Trophoblast cell (in vitro differentiated cells and primary cell): ENCODE data around the gene GTPBP4.
A peak's percentile ranks its signal among the peaks of the same experiment; 100 is the strongest.

Experiments
- DNase-seq, 2 donors: peaks; one replicate each; pipeline ENCODE4 v3.0.0-alpha.2; 2016
- H2AFZ ChIP-seq: 2 replicates; pipeline ENCODE4 v1.6.1; 2013; ENCODE audit warnings: low read length, moderate library complexity, mild to moderate bottlenecking; ENCODE audit not compliant: insufficient read depth, poor library complexity
- H2AK5ac ChIP-seq: 2 replicates; pipeline ENCODE4 v1.6.1; 2013; ENCODE audit warnings: mild to moderate bottlenecking, low read length
- H2BK120ac ChIP-seq: 2 replicates; pipeline ENCODE4 v1.6.1; 2013; ENCODE audit warnings: low read length, mild to moderate bottlenecking, moderate library complexity; ENCODE audit not compliant: insufficient read depth, poor library complexity
- H2BK12ac ChIP-seq: 2 replicates; pipeline ENCODE4 v1.6.1; 2013; ENCODE audit warnings: mild to moderate bottlenecking, low read length, moderate library complexity
- H2BK5ac ChIP-seq: 2 replicates; pipeline ENCODE4 v1.6.1; 2013; ENCODE audit warnings: low read length, low read depth, moderate library complexity, mild to moderate bottlenecking; ENCODE audit not compliant: poor library complexity
- H3K14ac ChIP-seq: 2 replicates; pipeline ENCODE4 v1.6.1; 2013; ENCODE audit warnings: mild to moderate bottlenecking, low read length
- H3K18ac ChIP-seq: 2 replicates; pipeline ENCODE4 v1.6.1; 2013; ENCODE audit warnings: mild to moderate bottlenecking, low read length
- H3K23ac ChIP-seq: 2 replicates; pipeline ENCODE4 v1.6.1; 2013; ENCODE audit warnings: low read length
- H3K27ac ChIP-seq: 2 replicates; pipeline ENCODE4 v1.5.1; 2013; ENCODE audit warnings: low read depth, mild to moderate bottlenecking, inconsistent platforms, low read length, moderate library complexity
- H3K27me3 ChIP-seq: 2 replicates; pipeline ENCODE4 v1.6.1; 2013; ENCODE audit warnings: inconsistent platforms, mild to moderate bottlenecking, low read length, moderate library complexity; ENCODE audit not compliant: insufficient read depth
- H3K36me3 ChIP-seq, 2 experiments: 1 replicate in 1 of 2; 2 replicates in 1 of 2; pipeline ENCODE4 v1.6.1; 2013; ENCODE audit warnings: low read length in 2 of 2, mild to moderate bottlenecking in 2 of 2, moderate library complexity in 1 of 2; ENCODE audit not compliant: insufficient read depth in 2 of 2, control insufficient read depth in 1 of 2
- H3K4ac ChIP-seq: 2 replicates; pipeline ENCODE4 v1.6.1; 2013; ENCODE audit warnings: low read depth, mild to moderate bottlenecking, low read length, moderate library complexity
- H3K4me1 ChIP-seq, 2 experiments: 1 replicate in 1 of 2; 2 replicates in 1 of 2; pipeline ENCODE4 v1.6.1; 2013; ENCODE audit warnings: low read length in 2 of 2, mild to moderate bottlenecking in 2 of 2, moderate library complexity in 1 of 2; ENCODE audit not compliant: insufficient read depth in 2 of 2, control insufficient read depth in 1 of 2
- H3K4me2 ChIP-seq: 2 replicates; pipeline ENCODE4 v1.6.1; 2013; ENCODE audit warnings: inconsistent platforms, mild to moderate bottlenecking, low read length, moderate library complexity
- H3K4me3 ChIP-seq: 2 replicates; pipeline ENCODE4 v1.5.1; 2013; ENCODE audit warnings: mild to moderate bottlenecking, low read depth, low read length, inconsistent platforms
- H3K79me1 ChIP-seq: one replicate; pipeline ENCODE4 v1.6.1; 2013; ENCODE audit warnings: low read length
- H3K79me2 ChIP-seq: 2 replicates; pipeline ENCODE4 v1.6.1; 2013; ENCODE audit warnings: low read length, mild to moderate bottlenecking; ENCODE audit not compliant: control insufficient read depth, insufficient read depth, poor library complexity
- H3K9ac ChIP-seq: 2 replicates; pipeline ENCODE4 v1.6.1; 2013; ENCODE audit warnings: mild to moderate bottlenecking, low read length
- H3K9me3 ChIP-seq: 2 replicates; pipeline ENCODE4 v1.6.1; 2013; ENCODE audit warnings: low read depth, mild to moderate bottlenecking, control low read depth, inconsistent platforms, low read length; ENCODE audit not compliant: insufficient read depth
- H4K12ac ChIP-seq: 2 replicates; pipeline ENCODE4 v1.6.1; 2013; ENCODE audit warnings: low read depth, mild to moderate bottlenecking, low read length, moderate library complexity
- H4K8ac ChIP-seq: 2 replicates; pipeline ENCODE4 v1.6.1; 2013; ENCODE audit warnings: low read depth, mild to moderate bottlenecking, low read length, moderate library complexity
- H4K91ac ChIP-seq: one replicate; pipeline ENCODE4 v1.6.1; 2013; ENCODE audit warnings: low read depth, mild to moderate bottlenecking, low read length, moderate library complexity
- WGBS: extraction: QIAGEN DNeasy Blood & Tissue Kit; methylation state at CpG from one replicate; pipeline ENCODE4 v1.1.7; 2013; ENCODE audit warnings: missing lambda C conversion rate; ENCODE audit not compliant: insufficient read length, insufficient coverage; ENCODE audit errors: extremely low coverage; 5-methylcytosine and 5-hydroxymethylcytosine counted together

The GTPBP4 gene

GRCh38 chr10:974785-975074 is 13.5 kb upstream of the GTPBP4 start:
- no peak overlapping the region for H2BK120ac ChIP-seq
- H2BK12ac ChIP-seq = no peak overlapping the region
- no peak for DNase-seq
- H2AK5ac ChIP-seq = no peak overlapping the region
- H3K27me3 ChIP-seq = no peaks in the 10 kb centered on the region
- peaks cover 17% of the 10 kb centered on the region for H3K9me3 ChIP-seq
- no peak overlapping the region for H3K18ac ChIP-seq
- no peaks in the 10 kb centered on the region for H3K79me2 ChIP-seq
- no peak overlapping the region for H3K4ac ChIP-seq
- H3K4me2 ChIP-seq = no peak overlapping the region
- peaks cover 0 to 3% of the 10 kb centered on the region in 2 experiments for H3K36me3 ChIP-seq
- no CpG with 5 or more reads among the region's 5 CpGs for WGBS
- no peak overlapping the region for H3K23ac ChIP-seq
- H4K8ac ChIP-seq = no peak overlapping the region
- H2AFZ ChIP-seq = no peak overlapping the region
- H3K4me1 ChIP-seq = no peaks in the 10 kb centered on the region
- H3K9ac ChIP-seq = no peak overlapping the region
- no peak overlapping the region for H3K27ac ChIP-seq
- H3K14ac ChIP-seq = no peak overlapping the region
- no peak overlapping the region for H4K12ac ChIP-seq
- H3K4me3 ChIP-seq = no peak overlapping the region
- no peak overlapping the region for H2BK5ac ChIP-seq
- H4K91ac ChIP-seq = no peak overlapping the region
- no peaks in the 10 kb centered on the region for H3K79me1 ChIP-seq

GRCh38 chr10:976316-976715 is 11.9 kb upstream of the GTPBP4 start:
- Histone ChIP-seq H3K18ac (no peak overlapping the region), H3K4me3 (peak overlapping the region; percentile 37), H3K79me1 (no peaks in the 10 kb centered on the region), H3K27ac (no peak overlapping the region), H4K91ac (no peak overlapping the region), H4K12ac (no peak overlapping the region), H3K4me2 (no peak overlapping the region), H3K27me3 (no peaks in the 10 kb centered on the region), H3K23ac (no peak overlapping the region), H3K4me1 (no peaks in the 10 kb centered on the region), H3K36me3 (peaks cover 0 to 6% of the 10 kb centered on the region in 2 experiments), H3K4ac (no peak overlapping the region), H2BK12ac (no peak overlapping the region), H2AK5ac (no peak overlapping the region), H4K8ac (no peak overlapping the region), H3K14ac (no peak overlapping the region), H3K79me2 (no peaks in the 10 kb centered on the region), H3K9ac (no peak overlapping the region), H2BK5ac (no peak overlapping the region), H2BK120ac (no peak overlapping the region), H3K9me3 (peaks cover 23% of the 10 kb centered on the region), H2AFZ (no peak overlapping the region)
- no CpG with 5 or more reads among the region's 22 CpGs for WGBS
- DNase-seq = no peak

- Histone ChIP-seq H3K79me2 (no peaks in the 10 kb centered on the region), H3K4ac (no peak overlapping the region), H3K27me3 (no peaks in the 10 kb centered on the region), H3K14ac (no peak overlapping the region), H2BK12ac (no peak overlapping the region), H3K23ac (no peak overlapping the region), H4K12ac (no peak overlapping the region), H3K36me3 (peaks cover 0 to 6% of the 10 kb centered on the region in 2 experiments), H4K91ac (no peak overlapping the region), H2AK5ac (no peak overlapping the region), H3K4me1 (no peaks in the 10 kb centered on the region), H3K4me3 (no peak overlapping the region), H2BK120ac (no peak overlapping the region), H3K27ac (no peak overlapping the region), H3K4me2 (no peak overlapping the region), H2AFZ (no peak overlapping the region), H4K8ac (no peak overlapping the region), H2BK5ac (no peak overlapping the region), H3K18ac (no peak overlapping the region), H3K9me3 (peaks cover 22% of the 10 kb centered on the region), H3K9ac (no peak overlapping the region), H3K79me1 (no peaks in the 10 kb centered on the region)
- WGBS = no CpG with 5 or more reads among the region's 2 CpGs
- no peak for DNase-seq
These were observed 9.3 kb upstream of the GTPBP4 start for GRCh38 chr10:978826-979421.

- Histone ChIP-seq H3K4me1 (peaks cover 0 to 4% of the 10 kb centered on the region in 2 experiments), H4K8ac (no peak overlapping the region), H3K27ac (no peak overlapping the region), H4K12ac (no peak overlapping the region), H3K18ac (no peak overlapping the region), H2AFZ (no peak overlapping the region), H3K9me3 (peaks cover 18% of the 10 kb centered on the region), H3K79me1 (no peaks in the 10 kb centered on the region), H2AK5ac (no peak overlapping the region), H2BK5ac (no peak overlapping the region), H3K9ac (no peak overlapping the region), H3K14ac (no peak overlapping the region), H4K91ac (no peak overlapping the region), H3K27me3 (no peaks in the 10 kb centered on the region), H3K4me2 (no peak overlapping the region), H2BK12ac (no peak overlapping the region), H3K4me3 (no peak overlapping the region), H2BK120ac (no peak overlapping the region), H3K36me3 (peaks cover 0 to 6% of the 10 kb centered on the region in 2 experiments), H3K23ac (no peak overlapping the region), H3K79me2 (no peaks in the 10 kb centered on the region), H3K4ac (no peak overlapping the region)
- DNase-seq = no peak
- no CpG with 5 or more reads among the region's 5 CpGs for WGBS
These were observed 7.7 kb upstream of the GTPBP4 start for GRCh38 chr10:980468-981093.
